NCI-H82 (cell line): Measurements from ENCODE around the gene KLC1.
"Not testable (repeated sequence)": the region's sequence is repeated elsewhere in the genome, so short reads cannot be mapped to it uniquely, and the experiment has no call there.

ENCODE experiments used
- DNase-seq: peaks from one replicate; lab custom pipeline; 2025; lab: John Stamatoyannopoulos, UW

Gene KLC1

DNA sequence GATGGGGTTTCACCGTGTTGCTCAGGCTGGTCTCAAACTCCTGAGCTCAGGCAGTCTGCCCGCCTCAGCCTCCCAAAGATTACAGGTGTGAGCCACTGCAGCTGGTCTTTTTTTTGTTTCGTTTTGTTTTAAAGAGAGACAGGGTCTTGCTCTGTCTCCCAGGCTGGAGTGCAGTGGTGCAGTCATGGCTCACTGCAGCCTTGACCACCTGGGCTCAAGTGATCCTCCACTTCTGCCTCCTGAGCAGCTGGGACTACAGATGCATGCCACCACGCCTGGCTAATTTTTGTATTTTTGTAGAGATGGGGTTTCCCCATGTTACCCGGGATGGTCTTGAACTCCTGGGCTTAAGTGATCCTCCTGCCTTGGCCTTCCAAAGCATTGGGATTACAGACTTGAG lies 62.6 kb downstream of the KLC1 start:
- not testable (repeated sequence) for DNase-seq

DNA sequence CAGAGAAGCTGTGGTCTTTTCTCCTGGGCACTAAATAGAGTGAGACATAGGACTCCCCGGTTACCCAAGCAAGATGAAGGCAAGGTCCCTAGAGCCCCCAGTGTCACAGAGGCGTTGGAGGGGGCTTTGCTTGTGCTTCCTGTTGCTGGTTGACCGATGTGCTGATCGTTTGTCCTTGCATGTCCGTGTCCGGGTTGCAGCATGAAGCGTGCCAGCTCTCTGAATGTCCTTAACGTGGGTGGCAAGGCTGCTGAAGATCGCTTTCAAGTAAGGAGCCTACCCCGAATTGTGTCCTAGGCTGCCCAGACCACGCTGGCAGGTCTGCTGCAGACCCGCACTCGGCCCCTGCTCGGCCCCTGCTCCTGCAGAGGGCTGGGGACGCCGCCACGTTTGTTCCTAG lies 63.1 kb downstream of the KLC1 start:
- no peak for DNase-seq

DNA sequence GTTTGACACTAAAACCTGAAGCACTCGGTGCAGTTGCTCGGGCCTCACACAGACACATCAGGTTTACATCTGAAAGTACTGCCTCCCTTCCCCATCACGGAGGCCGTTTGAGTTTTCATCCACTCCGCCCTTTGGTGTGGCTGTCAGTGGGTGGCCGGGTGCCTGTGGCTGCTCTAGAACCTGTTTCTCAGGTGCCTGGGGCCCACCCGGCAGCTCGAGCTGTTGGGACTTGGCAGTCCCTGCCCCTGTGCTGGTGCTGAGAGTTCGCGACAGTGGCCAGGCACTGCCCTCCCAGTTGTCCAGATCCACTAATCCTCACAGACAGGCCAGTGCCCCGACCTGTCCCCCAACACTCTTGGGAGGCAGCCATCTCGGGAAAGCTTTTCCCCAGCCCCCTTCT lies 63.9 kb downstream of the KLC1 start:
- no peak for DNase-seq

DNA sequence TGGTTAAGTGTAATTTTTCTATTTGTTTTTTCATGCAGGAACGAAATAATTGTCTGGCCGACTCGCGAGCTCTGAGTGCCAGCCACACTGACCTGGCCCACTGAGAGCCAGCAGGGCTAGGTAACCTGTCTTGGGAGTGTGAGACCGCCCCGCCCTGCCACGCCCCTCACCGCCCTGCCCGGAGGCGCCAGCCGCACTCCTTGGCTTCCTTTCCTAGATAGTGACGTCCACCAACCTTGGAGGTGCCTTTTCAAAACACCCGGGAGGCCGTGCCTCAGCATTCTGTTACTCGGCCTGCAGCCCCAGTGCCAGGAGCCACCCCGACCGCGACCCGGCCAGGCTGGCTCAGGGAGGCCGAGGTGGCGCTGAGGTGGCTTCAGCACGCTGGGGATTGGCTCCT lies 64.5 kb downstream of the KLC1 start:
- DNase-seq, result no peak

DNA sequence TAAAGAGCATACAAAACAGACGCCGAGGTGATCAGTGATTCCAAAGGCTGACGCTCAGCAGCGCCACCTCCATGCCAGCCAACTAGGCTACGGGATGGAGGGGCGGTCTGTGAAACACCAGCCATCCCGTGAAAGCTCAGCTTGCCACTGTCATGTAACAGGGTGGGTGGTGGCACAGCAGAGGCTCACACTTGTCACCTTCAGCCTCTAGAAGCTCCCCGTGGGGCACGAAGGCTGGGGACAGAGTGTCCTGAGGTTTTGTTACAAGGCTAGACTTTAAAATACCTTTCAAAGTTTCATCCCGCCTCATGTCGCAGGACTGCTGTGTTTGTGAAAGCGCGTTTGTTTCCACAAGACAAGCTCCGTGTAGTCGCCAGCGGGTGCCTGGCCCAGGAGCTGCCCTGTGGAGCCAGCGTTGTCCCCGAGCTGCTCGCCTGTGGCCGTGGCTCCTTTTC lies 65.6 kb downstream of the KLC1 start:
- DNase-seq, result no peak

DNA sequence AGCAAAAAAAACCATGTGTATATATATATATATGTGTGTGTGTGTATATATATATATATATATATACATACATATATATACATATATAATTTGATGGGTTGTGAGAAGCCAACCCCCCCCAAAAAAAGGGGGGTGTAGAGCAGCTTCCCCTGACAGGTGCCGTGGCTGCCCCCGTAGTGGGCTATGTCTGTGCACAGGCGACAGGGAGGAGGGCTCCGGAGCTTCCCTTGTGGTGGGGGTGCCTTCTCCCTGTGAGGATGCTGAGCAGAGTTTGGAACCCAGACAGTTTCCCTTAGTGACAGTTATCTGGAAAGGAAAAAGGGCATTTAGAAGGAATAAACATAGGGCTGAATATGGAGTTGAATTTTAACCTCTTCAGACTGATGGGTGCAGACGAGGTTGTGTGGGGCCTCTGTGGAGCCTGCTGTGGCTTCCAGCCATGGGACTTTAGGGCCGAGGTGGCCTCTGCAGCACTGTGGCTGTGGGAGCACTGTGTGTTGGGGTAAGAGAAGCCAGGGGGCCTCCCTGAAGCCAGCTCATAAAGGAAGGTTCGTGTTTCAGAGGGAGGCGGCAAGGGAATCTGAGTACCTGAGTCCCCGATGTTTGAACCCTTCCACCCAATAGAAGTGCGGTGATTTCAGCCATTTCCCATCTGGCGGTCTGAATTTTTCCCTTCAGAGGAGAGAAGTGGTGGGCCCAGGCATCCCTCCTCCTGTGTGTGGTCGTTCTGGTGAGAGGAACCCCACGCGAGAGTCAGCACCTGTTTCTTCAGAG lies 66.5 kb downstream of the KLC1 start:
- DNase-seq, result no peak

DNA sequence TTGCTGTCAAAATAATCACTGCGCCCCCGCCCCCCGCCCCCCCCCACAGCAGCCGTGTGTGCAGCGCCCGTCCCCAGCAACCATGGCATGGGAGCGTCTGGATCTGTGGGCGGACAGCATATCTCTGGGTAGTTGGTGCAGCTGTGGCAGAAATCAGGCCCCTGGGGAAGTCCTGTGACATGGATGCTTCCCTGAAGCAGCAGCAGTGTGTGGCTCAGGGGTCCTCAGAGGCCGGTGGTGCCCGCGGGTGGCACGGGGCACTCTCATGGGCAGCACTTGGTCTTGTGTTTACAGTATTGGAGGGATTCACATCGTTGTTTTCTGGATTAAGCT lies 67.0 kb downstream of the KLC1 start:
- no peak for DNase-seq

DNA sequence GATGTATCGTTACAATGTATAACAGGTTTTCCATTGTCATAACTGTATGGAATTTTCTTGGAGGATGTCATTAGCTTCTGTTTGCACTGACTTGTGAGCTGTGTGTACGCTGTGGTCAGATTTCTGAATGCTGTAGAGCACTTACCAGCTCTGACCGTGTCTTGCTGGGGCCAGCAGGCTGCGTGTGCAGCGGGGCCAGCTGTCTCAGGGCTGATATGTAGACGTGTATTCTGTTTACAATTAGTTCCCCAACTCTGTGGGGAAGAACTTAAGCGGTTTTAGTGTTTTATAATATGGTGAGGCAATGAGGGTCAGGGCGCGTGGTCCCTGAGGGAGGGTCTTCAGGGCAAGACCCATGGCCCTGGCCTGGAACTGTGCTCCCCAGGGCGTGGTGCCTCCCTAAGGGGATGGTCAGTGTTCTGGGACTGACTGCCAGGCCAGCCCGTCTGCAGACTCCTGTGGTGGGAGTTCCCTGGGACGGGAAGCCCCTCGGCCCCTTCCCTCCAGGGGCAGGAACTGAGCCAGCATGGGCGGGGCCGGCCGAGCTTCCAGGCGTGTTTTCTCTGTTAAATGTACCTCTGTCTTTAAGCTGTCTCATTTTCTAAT lies 67.6 kb downstream of the KLC1 start:
- DNase-seq, result no peak

DNA sequence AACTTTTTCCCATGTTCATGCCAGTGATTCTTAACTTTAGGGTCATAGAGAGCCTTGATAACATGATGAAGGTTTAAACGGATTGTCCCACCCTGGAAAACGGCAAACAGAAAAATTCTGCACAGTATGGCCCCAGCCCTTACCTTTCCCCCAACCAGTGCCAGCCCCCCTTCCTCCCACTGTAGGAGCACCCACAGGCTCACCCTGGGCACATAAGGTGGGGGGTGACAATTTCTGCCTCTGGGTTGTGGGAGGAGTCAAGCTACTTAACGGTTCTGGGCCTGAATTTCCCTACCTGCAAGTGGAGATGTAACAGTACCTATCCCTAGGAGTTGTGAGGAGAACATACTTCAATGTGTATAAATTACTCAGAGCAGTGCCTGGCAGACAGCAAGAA lies 68.2 kb downstream of the KLC1 start:
- DNase-seq, result no peak

DNA sequence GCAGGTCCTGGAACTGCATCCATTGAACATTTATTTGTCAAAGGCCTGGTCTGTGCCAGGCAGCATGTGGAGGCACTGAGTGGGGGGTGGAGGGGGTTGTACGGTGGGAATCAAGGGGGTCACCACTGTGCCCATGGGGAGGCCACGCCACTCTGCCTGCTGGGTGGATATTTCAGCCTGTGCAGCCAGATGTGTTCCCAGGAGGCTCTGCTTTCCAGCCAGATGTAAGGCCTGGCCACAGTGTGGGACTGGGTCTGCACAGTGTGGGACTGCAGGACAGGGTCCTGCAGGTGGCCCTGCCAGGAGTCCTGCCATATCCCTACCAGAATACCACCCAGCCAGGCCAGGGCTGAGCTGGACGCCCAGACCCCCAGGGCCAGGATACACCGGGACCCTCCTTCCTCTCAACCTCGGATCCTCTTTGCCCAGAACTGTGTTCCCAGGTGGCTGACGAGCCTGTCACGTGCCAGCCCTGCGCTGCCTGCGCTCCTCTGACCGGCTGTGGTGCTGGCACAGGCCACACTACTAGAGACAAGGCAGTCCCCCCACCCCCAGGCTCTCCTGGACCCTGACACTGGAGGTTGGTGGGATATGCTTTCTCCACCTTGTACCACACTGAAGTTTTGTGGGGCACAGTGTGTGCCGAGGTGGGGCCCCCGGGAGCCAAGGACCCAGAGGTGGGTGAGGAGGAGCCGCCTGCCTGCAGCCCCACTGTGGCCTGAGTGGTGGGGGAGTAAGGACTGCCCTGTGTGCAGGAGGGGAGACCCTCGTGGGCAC lies 68.8 kb downstream of the KLC1 start:
- DNase-seq, result no peak

DNA sequence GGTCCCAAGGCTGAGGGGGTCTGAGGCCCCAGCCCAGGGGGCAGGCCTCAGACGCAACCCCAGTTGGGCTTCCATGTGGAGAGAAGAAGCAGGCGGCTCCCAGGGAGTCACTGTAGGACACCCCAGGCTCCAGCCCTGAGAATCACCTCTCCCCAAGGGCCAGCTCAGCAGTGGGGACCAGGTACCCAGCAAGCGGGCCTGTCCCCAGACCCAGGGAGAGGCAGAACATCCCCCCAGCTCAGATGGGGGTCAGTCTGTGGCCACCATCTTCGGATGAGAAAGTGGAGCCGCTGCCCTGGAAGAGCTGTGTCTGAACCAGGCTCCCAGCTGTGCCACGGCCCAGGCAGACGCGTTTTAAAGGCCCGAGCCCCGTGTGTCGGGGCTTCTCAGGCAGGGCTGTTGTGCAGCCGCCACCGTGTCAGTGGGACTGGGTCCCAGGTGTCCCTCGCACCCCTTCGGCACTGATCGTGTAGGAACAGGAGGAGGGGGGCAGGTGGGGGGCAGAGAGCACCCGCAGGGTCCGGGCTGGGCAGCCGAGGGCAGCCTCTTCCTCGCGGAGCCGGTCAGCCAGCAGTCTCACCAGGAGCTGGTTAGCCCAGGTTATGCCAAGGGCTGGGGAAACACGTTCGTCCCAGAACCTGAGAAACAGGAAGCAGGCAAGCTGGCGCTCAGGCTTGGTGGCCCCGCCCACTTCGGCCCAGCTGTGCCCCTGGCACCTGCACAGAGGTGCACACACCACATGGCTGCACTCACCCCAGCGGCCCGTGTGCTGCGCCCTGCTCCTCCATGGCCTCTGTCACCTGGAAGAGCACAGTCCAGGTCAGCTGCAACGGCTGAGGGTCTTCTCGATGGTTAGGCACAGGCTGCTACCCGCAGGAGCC lies 69.6 kb downstream of the KLC1 start:
- no peak for DNase-seq

DNA sequence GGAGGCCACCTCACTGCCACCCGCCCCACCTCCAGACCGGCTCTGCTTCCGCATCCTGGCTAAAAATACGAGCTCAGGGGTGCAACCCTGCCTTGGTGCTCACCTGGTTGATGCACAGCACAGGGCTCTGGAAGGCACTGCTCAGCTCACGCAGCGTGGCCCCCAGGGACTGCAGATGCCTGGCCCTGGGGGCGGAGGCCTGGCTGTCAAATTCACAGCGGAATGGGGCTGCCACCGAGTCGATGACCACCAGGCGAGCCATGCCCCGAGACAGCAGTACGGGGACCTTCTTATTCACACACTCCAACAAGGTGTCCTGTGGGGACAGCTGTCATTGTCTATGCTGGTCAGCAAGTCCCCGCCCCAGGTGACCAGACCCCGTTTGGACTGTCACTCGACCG lies 70.2 kb downstream of the KLC1 start:
- no peak for DNase-seq

DNA sequence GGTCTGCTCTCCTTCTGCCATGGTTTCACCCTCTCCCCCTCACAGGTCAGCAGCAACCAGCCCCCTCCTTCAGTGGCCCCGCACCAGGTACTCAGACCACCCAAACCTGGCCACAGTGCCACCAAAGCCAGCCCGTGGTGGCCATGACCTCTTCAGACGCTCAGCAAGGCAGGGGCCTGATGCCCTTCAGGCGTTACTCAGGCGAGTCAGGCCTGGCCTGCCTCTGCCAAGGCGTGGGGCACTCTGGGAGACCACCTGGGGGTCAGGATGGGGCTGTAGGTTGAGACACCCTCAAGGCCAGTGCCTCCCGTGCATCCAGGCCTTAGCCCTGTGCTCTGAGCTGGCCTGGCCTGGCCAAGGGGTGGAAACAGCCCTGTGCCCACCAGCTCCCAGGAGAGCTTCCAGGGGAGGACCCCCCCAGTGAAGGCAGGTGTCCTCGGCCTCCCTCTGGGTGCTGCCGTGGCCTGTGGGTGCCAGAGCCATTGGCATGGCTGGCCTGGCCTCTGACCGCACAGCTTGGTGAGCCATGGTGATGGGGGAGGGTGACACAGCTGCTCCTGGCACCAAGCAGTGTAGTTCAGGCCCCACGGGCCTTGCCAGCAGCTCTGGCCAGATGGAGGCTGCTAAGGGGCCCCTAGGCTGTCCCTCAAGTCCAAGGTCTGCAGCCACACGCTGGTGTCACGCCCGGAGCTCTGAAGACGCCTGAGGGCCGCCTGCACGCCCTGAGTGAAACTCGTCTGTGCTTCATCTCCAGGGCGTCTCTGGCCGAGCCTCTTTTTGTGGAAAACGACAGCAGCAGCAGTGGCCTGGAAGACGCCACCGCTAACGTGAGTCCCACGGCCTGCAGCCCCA lies 71.1 kb downstream of the KLC1 start:
- DNase-seq, result no peak

DNA sequence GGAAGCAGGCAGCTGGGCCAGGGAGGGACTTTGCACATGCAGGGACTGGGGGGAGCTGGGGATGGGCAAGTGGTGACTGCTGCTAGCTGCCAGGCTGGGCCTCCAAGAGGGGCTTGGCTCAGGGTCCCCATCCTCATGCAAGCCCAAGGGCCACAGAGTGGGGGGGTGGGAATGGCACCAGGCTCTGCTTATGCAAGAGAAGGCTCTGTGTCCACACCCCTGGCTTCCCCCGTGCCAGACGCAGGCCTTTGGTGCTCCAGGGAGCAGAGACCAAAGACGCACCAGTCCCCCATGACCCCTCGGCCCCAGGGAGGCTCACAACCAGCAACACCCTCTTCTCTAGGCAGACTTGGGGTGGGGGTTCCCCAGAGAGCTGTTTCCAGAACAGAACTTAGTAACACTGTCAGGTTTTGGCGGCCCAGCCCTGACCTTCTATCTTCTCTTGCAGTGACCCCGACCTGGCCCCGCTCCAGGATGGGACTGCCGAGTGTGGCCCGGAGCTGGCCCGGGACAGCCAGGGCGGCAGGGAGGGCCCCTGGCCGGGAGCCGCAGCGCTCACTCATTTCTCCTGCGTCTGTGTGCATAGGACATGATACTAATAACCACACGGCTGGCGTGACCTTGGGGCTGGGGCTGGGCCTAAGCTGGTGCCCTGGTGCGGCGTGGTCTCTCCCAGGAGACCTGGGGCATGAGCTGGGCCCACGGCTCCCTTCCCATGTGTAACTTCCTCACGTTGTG lies 71.9 kb downstream of the KLC1 start:
- DNase-seq, result no peak

DNA sequence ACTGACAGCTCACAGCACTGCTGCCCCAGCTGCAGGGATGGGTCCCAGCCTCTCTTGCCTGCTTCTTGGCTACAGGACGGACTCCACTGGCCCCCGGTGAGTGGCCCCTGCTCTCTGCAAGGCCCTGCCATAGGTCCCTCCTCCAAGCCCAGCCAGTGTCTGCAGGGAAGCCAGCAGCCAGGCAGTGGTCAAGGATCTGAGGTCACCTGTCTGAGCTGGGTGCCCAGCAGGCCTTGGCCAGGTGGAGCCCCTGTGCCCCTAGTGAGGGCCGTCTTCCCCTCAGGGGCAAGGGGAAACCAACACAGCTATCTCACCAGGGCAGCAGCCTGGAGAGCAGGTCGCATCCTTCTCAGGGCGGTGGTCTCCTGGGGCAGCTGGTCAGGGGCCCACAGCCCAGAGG lies 73.1 kb downstream of the KLC1 start:
- no peak for DNase-seq

DNA sequence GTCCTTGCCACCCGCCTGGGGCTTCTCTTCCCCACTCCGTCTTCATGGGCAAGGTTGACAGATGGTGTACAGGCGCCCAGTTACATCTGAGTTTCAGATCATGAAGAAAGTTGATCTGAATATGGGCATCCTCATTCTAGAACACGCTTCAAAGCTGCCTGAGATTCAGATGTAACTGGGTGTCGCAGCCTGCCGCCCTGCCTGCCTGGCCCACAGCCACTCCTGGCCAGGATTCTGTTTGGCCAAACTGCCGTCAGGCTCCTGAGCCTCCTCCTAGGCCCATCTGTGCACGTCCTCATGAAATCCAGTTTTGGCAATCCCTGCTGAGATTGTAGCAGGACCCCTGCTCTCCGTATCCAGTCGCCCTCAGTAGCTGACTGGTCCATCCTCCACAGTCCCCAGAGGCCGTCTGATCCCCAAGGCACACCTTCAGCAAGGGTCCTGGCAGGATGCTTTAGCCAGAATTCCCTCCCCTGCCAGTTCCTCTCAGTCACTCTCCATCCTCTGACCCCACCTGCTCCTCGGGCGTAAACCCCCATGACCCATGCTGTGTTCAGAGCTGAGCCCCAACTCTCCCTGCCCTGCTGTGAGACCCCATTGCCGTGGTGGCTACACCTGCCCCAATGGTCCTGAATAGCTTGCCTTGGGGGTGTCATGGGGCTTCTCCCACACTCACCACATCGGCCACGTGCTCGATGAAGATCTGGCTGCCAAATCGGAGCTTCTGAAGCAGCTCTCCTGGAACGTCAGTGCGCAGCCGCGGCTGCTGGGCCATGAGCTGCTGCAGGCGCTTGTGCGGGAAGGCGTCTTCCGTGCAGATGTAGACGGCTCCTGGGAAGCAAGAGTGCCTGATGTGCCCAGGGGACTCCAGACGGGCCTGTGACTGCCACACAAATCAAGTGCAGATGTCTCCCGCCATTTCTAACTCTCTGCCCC lies 73.8 kb downstream of the KLC1 start:
- no peak for DNase-seq

DNA sequence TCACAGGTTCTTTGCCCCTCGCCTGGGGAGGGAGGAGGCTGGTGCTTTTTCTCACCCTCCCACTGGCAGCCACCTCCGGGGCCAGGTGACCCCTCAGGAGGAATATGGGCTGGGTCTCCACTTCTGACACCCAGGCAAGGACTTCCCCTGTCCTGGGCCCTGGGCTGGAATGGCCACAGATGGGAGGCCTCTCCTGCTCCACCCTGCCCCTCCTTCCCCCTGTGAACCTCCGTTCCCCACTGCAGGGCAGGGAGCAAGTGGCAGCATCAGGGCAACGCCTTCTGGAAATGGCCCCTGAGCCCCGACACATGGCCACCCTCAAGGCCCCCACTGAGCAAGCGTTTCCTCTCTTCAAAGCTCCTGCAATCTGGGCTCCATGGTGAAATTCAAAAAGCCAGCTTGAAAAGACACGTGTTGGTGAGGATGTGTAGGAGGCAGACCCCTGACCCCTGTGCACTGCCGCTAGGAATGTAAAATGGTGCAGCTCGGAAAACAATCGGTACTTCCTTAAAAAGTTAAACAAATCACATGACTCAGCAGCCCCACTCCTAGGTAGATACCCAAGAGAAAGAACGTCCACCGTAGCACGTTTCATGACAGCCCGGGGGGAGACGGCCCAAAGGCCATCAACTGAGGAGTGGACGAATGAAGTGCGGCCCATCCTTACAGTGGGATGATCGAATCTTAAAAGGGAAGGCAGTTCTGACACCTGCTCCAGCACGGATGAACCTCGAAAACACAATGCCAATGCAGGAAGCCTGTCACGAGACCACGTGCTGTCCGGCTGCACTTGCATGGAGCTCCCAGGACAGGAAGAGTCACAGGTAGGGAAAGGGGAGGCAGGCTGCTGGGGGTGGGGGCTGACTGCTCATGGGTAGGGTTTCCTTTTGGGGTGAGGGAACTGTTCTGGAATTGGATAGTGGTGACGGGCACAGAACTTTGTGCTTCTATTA lies 74.7 kb downstream of the KLC1 start:
- no peak for DNase-seq

DNA sequence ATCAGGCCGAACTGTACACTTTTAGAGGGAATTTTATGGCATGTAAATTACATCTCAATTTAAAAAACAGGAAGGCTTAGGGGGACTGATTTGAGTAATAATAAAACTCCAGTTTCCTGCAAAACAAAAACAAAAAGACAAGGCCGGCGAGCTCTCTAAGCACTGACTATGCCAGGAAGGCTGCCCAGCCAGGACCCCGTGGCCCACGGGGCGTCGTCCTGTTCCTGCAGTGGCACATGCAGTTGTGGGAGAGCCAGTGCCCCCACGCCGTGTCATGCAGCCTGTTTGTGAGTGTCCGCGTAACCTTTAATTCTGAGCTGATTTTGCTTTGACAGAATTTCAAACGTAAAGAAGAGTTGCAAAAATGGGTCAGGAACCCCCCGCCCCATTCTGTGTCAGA lies 75.7 kb downstream of the KLC1 start:
- no peak for DNase-seq
